ENCODE data around the gene EIF3F. TPM values are rescaled to one million over a fixed set of nuclear protein-coding genes. Genes with fewer than 3 reads are reported as not detected.
"Not testable (repeated sequence)": the region's sequence is repeated elsewhere in the genome, so short reads cannot be mapped to it uniquely, and the experiment has no call there.

The EIF3F gene
- total RNA-seq, 1 donor, result 286 TPM

DNA sequence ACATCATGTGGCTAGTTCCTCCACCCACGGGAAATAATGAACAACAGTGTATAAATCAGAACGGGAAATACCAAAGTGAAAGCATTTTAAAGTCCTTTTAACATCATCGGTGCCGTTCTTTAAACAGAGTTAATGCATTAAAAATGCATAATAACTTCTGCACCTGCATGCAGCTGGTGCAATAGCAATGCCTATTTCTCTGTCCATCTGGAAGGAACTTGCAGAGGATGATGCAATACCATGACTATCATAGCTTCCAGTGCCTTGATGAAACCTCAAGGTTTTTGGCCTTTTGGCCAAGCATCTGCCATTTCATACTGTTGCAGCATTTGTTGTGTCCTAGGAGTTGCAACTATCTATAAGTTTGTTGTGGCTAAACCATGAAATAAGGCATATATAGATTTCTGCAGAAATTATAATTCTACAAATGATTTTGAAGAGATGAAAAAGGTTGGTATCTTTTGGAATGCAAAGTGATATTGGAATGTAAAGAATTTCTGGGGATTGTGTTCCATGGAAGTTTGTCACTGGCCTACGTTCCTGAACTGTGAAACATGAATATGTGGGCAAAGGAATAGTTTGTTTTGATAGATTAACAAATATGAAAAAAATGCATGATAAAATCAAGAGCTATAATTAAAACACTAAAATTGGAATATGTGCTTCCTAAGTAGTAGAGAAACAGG is 9.8 kb upstream of the EIF3F start:
- Histone ChIP-seq H3K79me2 (ENCODE audit: insufficient read depth, low read length) (no peaks in the 10 kb centered on the region), H3K4me1 (ENCODE audit: insufficient read depth, low read length) (peaks cover 30% of the 10 kb centered on the region), H4K20me1 (ENCODE audit: insufficient read depth, low read length) (no peaks in the 10 kb centered on the region), H3K27me3 (ENCODE audit: insufficient read depth, low read length) (no peaks in the 10 kb centered on the region), H3K4me3 (ENCODE audit: insufficient read depth, low read length) (peak overlapping the region; percentile 4), H3K36me3 (ENCODE audit: insufficient read depth, low read length) (no peaks in the 10 kb centered on the region), H3K27ac (ENCODE audit: low read depth, low read length) (peak overlapping the region; percentile 79), H2AFZ (ENCODE audit: low read length) (no peak overlapping the region), H3K9me3 (ENCODE audit: low read depth, low read length) (no peaks in the 10 kb centered on the region), H3K4me2 (ENCODE audit: insufficient read depth, low read length) (peak overlapping the region; percentile 68)
- peak; percentile 26 for DNase-seq (ENCODE audit: insufficient read length, low spot score, missing footprints)
- TF ChIP-seq CTCF (IDR thresholded peaks at IDR 0.05; ENCODE audit: extremely low read depth, low read depth, low read length), result no peak

DNA sequence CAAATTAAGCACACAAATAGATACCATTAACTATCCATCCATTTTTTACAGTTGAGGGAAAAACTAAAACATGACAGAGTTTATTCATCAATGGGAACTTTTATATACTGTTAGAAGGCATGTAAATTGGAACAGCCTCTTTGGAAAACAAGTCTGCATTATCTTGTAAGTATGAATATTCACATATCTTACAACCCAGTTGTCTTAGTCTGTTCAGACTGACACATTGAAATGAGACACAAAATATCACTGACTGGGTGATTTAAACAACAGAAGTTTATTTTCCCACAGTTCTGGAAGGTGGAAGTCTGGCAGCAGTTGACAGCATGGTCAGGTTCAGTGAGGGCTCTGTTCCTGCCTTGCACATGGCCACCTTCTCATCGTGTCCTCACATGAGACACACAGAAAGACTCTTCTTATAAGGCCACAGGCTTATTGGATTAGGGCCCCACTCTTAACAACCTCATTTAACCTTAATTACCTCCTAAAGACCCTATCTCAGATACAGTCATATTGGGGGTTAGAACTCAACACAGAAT is 5.4 kb upstream of the EIF3F start:
- Histone ChIP-seq H3K4me2 (ENCODE audit: insufficient read depth, low read length) (no peak overlapping the region), H3K27ac (ENCODE audit: low read depth, low read length) (no peak overlapping the region), H2AFZ (ENCODE audit: low read length) (peak overlapping the region; percentile 82), H3K36me3 (ENCODE audit: insufficient read depth, low read length) (no peaks in the 10 kb centered on the region), H4K20me1 (ENCODE audit: insufficient read depth, low read length) (no peaks in the 10 kb centered on the region), H3K4me3 (ENCODE audit: insufficient read depth, low read length) (no peak overlapping the region), H3K27me3 (ENCODE audit: insufficient read depth, low read length) (no peaks in the 10 kb centered on the region), H3K4me1 (ENCODE audit: insufficient read depth, low read length) (peaks cover 26% of the 10 kb centered on the region), H3K79me2 (ENCODE audit: insufficient read depth, low read length) (peaks cover 5% of the 10 kb centered on the region), H3K9me3 (ENCODE audit: low read depth, low read length) (no peaks in the 10 kb centered on the region)
- no peak for TF ChIP-seq CTCF (IDR thresholded peaks at IDR 0.05; ENCODE audit: extremely low read depth, low read depth, low read length)
- no peak for DNase-seq (ENCODE audit: insufficient read length, low spot score, missing footprints)

- Histone ChIP-seq H3K9me3 (ENCODE audit: low read depth, low read length) (no peaks in the 10 kb centered on the region), H3K4me2 (ENCODE audit: insufficient read depth, low read length) (no peak overlapping the region), H2AFZ (ENCODE audit: low read length) (no peak overlapping the region), H3K27ac (ENCODE audit: low read depth, low read length) (no peak overlapping the region), H3K79me2 (ENCODE audit: insufficient read depth, low read length) (peaks cover 10% of the 10 kb centered on the region), H3K27me3 (ENCODE audit: insufficient read depth, low read length) (no peaks in the 10 kb centered on the region), H4K20me1 (ENCODE audit: insufficient read depth, low read length) (no peaks in the 10 kb centered on the region), H3K4me3 (ENCODE audit: insufficient read depth, low read length) (no peak overlapping the region), H3K36me3 (ENCODE audit: insufficient read depth, low read length) (no peaks in the 10 kb centered on the region), H3K4me1 (ENCODE audit: insufficient read depth, low read length) (peaks cover 19% of the 10 kb centered on the region)
- TF ChIP-seq CTCF (IDR thresholded peaks at IDR 0.05; ENCODE audit: extremely low read depth, low read depth, low read length), result no peak
- no peak for DNase-seq (ENCODE audit: insufficient read length, low spot score, missing footprints)
Observed at GRCh38 chr11:7982582-7983119, 4.5 kb upstream of the EIF3F start.

DNA sequence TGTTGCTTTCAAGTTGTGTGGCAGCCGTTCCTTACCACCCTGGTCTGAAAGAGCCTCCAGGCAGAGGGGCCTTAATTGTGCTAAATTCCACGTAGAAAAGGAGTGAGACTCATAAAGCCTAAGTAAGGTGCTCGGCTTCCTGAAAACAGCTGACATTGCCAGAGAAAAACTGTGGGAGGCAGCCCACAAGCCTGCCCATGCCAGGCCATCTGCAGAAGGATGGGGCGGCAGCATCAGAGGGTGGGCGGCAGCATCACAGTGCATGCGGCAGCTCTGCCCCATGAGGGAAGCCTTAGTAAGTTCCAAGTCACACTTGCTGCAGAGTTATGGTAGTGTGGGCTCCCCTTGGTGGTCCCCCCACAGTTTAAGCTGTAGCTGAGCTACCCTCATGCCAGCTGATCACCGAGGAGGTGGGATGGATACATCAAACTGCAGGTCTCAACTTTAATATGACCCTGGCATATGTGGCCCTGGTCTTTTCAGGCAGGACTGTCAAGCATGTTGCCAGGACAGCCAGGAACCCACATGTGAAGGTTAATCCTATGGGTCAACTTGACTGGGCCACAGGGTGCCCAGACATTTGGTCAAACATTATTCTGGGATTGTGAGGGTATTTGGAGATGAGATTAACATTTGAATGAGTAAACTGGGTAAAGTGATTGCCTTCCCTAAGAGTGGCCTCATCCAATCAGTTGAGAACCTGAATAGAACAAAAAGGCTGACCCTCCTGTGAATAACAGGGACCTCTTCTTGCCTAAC is 3.1 kb upstream of the EIF3F start:
- peak overlapping the region; percentile 45 for H2AFZ ChIP-seq (ENCODE audit: low read length)
- H3K4me1 ChIP-seq (ENCODE audit: insufficient read depth, low read length), result peaks cover 22% of the 10 kb centered on the region
- H3K4me3 ChIP-seq (ENCODE audit: insufficient read depth, low read length), result no peak overlapping the region
- no peaks in the 10 kb centered on the region for H3K9me3 ChIP-seq (ENCODE audit: low read depth, low read length)
- no peak for TF ChIP-seq CTCF (IDR thresholded peaks at IDR 0.05; ENCODE audit: extremely low read depth, low read depth, low read length)
- DNase-seq (ENCODE audit: insufficient read length, low spot score, missing footprints), result no peak
- H3K27me3 ChIP-seq (ENCODE audit: insufficient read depth, low read length), result no peaks in the 10 kb centered on the region
- peaks cover 24% of the 10 kb centered on the region for H3K79me2 ChIP-seq (ENCODE audit: insufficient read depth, low read length)
- no peak overlapping the region for H3K27ac ChIP-seq (ENCODE audit: low read depth, low read length)
- no peak overlapping the region for H3K4me2 ChIP-seq (ENCODE audit: insufficient read depth, low read length)
- peaks cover 12% of the 10 kb centered on the region for H4K20me1 ChIP-seq (ENCODE audit: insufficient read depth, low read length)
- peaks cover 5% of the 10 kb centered on the region for H3K36me3 ChIP-seq (ENCODE audit: insufficient read depth, low read length)

- Histone ChIP-seq H3K36me3 (ENCODE audit: insufficient read depth, low read length) (peaks cover 25% of the 10 kb centered on the region), H3K4me2 (ENCODE audit: insufficient read depth, low read length) (peak overlapping the region; percentile 100), H3K27ac (ENCODE audit: low read depth, low read length) (peak overlapping the region; percentile 46), H3K4me3 (ENCODE audit: insufficient read depth, low read length) (peak overlapping the region; percentile 76), H3K4me1 (ENCODE audit: insufficient read depth, low read length) (peaks cover 30% of the 10 kb centered on the region), H4K20me1 (ENCODE audit: insufficient read depth, low read length) (peaks cover 22% of the 10 kb centered on the region), H3K79me2 (ENCODE audit: insufficient read depth, low read length) (peaks cover 56% of the 10 kb centered on the region)
- DNase-seq (ENCODE audit: insufficient read length, low spot score, missing footprints); H2AFZ ChIP-seq (ENCODE audit: low read length); H3K27me3 ChIP-seq (ENCODE audit: insufficient read depth, low read length); H3K9me3 ChIP-seq (ENCODE audit: low read depth, low read length): not testable (repeated sequence)
Observed at GRCh38 chr11:7987560-7987883, 385 bp downstream of the EIF3F start.

Measured in osteoblast (primary cell).